GM18873 (cell line): ENCODE results near the gene WNT16.
"Not testable (repeated sequence)": the region's sequence is repeated elsewhere in the genome, so short reads cannot be mapped to it uniquely, and the experiment has no call there.

Experiments
- ATAC-seq: cut with Tn5 transposase; IDR thresholded peaks from one replicate; pipeline ENCODE4 v1.9.1; 2021; ENCODE audit warnings: mild to moderate bottlenecking, moderate library complexity, moderate number of reproducible peaks; ENCODE audit not compliant: unreplicated experiment, low FRiP score

The WNT16 gene, protein sequence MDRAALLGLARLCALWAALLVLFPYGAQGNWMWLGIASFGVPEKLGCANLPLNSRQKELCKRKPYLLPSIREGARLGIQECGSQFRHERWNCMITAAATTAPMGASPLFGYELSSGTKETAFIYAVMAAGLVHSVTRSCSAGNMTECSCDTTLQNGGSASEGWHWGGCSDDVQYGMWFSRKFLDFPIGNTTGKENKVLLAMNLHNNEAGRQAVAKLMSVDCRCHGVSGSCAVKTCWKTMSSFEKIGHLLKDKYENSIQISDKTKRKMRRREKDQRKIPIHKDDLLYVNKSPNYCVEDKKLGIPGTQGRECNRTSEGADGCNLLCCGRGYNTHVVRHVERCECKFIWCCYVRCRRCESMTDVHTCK

DNA sequence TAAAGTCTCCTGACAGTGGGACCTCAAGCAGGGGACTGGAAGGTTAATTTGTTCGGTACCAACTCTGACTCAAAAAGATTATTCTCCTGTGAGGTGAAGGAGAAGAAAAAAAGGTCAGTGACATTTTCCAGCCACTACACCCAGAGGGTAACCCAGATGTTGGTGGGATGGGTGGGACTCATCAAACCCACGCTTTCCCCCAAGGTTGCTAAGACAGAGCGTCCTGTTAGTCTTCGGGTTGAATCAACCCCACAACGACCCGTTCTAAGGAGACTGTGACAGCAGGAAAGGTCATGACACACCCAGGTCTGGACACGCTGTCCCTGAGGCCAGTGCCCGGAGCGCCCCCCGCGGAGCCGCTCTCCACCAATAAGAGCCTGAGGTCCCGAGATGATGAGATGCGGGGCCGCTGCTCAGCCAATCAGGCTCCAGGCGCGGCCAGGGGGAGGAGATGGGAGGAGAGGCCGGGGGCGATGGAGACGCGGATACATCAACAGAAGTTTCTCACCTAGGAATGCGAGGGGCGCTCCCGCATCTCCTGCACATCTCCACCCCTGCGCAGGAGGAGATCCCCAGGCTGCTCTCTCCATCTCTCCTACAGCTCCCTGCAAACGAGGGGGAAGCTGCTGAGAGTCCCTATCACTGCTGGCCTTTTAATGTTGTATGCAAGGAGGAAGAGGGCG lies at the start of gene WNT16:
Gene WNT16 (plus strand): TSS at position 493 of the 683 bp plus-strand sequence. CDS start 293 bp downstream, outside the sequence.
- no peak for ATAC-seq

DNA sequence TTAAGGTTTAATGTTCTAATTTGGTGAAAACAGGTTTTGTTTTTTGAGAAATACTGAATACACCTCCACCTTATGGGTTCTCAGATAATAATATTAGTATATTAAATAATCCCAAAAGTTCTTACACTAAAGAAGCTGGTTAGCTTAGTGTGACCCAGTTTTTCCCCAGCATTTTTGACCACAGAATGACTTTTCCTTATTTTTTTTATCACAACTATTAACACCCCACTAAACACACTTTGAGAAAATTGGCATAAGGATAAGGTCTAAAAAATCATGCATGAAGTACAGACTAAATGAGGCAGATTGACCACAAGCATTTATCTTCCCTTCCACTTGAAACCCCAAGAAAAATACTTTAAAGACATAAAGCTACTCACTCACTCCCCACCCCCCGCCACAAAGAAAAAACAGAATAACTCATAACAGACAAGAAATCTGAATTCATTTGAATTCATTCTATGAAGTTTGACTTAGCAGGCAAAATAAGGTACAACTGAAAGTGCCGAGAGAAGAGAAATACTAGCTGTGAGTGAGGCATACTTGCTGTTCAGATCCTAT lies 49.7 kb upstream of the WNT16 start:
- no peak for ATAC-seq

DNA sequence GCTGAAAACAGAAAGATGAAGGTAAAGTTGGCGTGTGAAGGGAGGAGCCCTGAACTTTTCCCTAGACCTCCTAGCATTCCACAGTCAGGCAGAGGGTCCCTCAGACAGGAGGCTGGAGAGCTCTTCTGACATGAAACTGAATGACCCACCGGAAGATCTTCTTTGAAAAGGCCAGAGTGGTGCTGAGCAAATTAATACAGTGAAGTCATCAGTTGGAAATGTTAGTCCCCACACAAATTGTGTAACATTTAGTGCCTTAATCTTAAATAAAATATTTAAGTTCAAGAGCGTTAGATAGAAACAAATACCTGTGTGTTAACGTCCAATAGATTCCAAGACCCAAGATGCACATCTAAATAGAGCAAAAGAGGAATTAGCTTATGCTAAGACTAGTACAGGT lies 49.0 kb upstream of the WNT16 start:
- no peak for ATAC-seq

DNA sequence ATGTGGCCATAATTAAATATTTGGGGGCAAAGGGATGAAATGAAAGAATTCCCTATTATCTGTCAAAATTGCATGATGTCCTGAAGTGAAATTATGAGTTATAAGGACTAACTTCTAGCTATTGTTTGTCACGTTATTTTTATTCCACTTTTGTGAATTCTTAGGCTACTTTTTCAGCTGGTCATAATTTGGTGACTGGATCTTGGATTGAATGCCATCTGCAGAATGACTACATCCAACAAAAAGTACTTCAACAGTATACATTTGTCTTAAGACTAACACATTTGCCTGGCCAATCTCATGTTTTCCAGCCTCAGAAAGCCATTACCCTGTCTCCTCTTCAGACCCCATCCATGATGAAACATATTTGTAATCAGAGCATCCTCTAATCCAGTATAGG lies 48.1 kb upstream of the WNT16 start:
- no peak for ATAC-seq

DNA sequence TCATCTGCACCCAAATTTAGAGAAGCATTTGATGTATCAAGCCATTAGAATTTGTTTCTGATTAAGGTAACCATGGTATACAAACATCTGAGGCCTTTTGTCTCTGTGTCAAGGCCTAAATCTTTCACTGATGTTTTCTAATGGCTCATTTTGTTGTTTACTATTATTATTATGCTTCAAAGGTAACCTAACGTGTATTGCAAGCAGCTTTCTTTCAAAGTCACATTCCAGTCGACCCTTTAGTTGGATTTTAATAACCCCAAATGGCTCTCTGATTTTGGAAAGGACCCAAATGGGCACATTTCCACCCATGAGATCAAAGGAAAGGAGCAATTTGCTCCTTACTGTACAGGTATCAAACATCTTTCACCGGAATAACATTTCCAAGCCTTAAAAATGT lies 46.7 kb upstream of the WNT16 start:
- no peak for ATAC-seq

DNA sequence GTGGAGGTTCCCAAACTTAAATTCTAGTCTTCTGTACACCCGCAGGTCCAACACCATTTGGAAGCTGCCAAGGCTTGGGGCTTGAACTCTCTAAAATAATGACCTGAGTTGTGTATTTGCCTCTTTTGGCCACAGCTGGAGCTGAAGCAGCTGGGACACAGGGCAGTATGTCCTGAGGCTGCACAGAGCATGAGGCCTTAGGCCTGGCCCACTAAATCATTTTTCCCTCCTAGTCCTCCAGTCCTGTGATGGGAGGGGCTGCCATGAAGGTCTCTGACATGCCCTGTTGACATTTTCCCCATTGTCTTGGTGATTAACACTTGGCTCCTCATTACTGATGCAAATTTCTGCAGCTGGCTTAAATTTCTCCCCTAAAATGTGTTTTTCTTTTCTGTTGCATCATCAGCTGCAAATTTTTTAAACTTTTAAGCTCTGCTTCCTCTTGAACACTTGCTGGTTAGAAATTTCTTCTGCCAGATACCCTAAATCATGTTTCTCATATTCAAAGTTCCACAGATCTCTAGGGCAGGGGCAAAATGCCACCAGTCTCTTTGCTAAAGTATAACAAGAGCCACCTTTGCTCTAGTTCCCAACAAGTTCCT lies 43.6 kb upstream of the WNT16 start:
- ATAC-seq = no peak

DNA sequence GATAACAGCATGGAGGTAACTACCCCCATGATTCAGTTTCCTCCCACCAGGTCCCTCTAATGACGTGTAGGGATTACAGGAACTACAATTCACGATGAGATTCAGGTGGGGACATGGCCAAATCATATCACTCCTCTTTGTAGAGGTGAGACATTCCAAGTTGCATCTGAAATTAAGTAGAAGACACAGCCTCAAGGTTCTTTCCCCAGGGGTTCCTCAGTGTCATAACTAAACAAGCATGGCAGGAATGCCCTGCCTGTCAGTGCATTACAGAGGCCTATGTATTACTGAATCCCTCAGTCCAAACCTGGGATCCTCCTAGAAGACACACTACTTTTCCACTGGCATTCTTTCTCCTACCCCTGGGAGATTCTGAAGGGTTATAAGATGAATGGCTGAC lies 42.6 kb upstream of the WNT16 start:
- ATAC-seq = no peak

DNA sequence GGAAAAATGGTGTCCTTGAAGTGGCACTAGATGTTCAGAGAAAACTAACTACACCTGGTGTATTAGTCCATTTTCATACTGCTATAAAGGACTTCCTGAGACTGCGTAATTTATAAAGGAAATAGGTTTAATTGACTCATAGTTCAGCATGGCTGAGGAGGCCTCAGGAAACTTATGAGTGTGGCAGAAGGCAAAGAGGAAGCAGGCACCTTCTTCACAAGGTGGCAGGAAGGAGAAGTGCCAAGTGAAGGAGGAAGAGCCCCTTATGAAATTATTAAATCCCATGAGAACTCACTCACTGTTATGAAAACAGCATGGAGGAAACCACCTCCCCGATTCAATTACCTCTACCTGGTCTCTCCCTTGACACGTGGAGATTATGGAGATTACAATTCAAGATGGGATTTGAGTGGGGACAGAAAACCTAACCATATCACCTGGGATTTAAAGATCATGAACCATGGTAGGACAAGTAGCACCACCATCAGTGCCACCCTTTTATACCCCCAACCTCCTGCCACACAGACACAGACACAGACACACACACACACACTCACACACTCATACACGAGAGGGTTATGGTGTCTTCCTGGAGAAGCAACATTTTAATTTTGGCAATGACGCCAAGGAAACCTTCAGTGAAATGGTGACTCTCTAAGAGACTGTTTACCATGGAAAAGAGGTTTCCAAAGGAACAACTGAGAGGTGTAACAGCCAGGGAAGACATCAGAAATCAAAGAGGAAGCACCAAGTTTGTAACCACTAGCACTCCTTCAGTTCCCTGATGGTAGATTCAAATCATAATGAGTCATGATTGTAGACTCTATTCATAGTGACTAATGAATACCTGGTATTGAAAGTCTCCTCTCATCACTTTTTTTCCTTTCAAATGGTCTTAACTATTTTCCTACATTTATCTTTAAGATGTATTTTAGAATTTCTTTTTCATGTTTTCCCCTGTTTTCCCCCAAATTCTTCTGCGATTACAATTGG lies 41.8 kb upstream of the WNT16 start:
- no peak for ATAC-seq

DNA sequence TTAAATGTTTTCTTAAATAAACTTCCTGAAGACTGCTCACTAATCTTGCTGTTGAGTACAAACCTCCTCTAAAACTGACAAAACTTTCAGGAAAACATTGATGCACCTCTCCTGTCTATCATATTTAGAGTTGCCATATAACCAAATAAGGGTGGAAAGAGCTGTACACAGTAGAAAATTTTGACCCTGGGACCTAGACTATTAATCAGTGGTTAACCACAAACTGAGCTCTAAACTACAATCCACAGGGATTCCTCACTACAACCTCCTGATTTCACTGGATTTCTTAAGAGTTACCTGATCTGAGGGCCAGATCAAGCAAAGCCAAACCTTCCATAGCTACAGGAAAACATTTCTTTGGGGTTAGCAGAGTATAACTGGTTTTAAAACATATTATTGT lies 39.9 kb upstream of the WNT16 start:
- no peak for ATAC-seq

DNA sequence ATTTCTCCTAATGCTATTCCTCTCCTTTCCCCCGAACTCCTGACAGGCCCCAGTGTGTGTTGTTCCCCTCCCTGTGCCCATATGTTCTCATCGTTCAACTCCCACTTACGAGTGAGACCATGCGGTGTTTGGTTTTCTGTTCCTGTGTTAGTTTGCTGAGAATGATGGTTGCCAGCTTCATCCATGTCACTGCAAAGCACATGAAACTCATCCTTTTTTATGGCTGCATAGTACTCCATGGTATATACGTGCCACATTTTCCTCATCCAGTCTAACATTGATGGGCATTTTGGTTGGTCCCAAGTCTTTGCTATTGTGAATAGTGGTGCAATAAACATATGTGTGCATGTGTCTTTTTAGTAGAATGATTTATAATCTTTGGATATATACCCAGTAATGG lies 38.9 kb upstream of the WNT16 start:
- ATAC-seq = not testable (repeated sequence)

DNA sequence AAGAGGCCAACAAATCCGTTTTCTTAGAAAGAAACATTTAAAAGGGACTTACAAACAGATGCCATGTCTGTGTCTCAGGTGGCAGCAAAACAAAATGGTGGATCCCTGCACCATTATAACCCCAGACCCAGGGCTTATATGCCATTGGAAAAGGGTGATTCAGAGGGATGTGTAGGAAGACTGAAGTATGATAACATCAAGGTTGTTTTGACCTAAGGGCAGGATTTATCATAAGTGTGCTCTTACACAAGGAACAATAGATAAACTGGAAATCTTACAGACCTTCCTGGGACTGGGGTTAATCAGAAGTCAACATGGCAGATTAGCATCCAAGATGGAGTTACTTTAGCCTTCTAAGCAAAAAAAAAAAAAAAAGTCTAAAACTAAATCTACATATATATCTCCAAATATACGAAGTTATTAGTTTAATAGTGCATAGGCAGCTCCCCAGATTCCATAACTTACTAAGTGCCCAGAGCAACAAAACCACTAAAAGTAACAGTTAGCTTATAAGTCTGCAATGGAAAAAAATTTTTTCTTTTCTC lies 34.3 kb upstream of the WNT16 start:
- no peak for ATAC-seq

DNA sequence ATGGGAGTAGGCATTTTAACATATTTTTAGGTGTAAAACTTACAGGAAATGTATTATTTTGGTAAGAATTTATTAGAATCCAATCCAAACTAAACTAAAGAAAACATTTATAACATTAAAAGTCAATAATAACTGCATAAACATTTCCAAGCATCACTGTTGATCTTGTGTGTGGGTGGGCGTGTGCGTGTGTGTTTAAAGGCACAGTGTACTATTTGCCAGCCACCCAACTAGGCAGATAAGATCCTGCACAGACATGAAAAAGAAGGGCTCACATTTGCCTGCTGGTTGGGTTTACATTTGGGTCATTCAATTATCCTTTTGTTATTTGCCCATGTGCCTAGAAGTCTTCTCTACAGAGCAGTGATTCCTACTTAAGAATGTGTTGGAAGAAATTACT lies 31.0 kb upstream of the WNT16 start:
- no peak for ATAC-seq

DNA sequence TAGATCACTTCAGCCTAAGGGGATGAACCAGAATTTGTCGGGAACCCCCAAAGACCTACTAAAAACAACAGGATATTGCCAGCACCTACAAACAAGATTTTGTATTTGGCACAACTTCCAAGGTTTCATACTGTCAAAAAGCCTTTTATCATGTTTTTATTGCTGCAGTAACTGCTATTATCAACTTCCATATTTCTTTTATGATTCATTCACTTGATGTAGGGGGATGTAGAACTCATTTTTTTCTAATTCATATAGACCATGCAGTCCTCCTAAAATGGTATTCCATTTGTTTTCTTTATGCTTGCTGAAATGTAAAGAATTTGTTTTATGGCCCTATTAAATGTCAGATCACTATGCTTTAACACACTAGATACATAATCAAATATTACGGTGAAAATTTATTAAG lies 30.0 kb upstream of the WNT16 start:
- ATAC-seq = no peak

DNA sequence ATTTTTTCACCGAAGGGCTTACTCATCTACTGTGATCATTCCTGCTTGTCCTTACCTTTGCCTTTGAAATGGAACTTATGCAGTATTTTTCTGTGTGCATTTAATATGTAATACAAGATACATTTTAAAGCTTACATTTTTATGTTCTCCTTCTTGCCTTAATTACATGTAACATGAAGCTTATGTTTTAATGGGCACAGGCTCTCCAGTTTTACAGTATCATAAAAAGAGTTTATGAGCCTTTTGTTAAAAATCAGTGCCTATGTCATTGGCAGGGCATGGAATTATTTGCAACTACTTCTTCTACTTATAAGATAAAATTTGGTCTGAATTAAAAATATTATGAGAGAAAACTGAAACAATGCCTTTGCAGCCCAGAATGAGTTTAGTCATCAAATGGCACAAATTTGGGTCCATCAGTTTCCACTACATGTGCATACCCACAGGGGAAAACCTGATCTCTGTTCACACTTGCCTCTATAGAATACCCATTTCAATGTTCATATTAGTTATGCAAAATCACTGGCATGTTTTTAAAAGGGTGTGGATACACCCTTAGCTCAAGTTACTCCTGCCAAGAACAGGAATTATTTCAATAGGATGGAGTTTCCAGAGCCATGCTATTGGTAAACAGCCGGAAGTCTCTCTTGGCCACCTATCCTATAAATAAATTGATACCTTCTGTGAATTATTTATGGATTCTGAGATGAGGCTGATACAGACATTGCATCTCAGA lies 27.9 kb upstream of the WNT16 start:
- no peak for ATAC-seq

DNA sequence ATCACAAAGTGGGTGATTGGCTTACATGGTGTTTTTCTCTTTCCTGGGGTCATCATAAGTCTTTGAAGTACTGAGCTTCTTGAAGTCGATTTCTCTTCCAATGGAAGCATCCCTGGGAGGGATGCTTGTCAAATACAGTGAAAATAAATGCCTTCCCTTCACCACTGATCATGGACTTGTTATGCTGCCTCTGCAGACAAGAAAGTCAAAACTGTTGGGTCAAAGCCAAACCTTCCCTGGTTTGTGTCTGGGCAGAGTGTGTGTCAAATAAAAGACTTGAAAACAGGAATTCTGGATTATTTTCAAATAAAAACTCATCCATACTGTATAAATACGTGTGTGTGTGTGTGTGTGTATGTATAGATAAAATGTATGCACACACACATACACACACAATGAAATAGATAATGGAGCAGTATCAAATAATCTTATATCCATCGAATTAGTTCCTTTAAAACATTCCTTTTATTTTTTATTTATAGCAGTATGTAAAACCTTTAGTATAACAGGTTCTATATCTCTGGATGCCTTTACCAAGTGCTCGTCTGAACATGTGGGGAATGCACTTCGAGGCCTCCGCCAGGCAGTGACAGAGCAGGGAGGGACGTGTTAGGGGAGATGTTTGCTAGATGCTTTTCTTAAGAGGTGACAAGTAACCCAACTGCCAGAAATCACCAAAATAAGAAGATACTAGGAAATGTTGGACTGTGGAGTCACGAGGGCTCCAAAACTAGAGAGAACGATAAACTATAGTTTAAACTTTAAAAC lies 27.2 kb upstream of the WNT16 start:
- no peak for ATAC-seq

DNA sequence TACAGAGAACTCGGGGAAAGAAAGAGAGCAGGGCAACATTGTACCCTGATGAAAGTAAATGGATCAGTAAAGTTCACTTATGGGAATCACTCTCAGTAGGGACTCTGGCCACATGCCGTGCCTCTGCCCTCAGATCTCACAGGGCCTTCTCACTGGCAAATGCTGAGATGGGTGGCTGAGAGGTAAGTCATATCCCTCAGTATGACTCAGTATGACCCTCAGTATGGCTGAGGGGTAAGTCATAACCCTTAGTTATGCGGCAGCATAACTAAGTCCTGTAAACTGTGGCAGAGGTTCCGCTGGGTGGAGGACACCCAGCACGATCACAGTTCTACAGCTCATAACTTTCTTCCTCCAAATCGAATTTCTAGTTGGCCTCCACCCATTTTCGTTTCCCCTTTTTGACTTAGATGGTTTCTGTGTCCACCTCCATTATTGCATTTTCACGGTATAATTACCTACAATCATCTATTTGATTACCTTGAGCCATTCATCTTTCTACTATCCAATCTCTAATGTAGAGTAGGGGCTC lies 26.5 kb upstream of the WNT16 start:
- ATAC-seq = peak; percentile 98

DNA sequence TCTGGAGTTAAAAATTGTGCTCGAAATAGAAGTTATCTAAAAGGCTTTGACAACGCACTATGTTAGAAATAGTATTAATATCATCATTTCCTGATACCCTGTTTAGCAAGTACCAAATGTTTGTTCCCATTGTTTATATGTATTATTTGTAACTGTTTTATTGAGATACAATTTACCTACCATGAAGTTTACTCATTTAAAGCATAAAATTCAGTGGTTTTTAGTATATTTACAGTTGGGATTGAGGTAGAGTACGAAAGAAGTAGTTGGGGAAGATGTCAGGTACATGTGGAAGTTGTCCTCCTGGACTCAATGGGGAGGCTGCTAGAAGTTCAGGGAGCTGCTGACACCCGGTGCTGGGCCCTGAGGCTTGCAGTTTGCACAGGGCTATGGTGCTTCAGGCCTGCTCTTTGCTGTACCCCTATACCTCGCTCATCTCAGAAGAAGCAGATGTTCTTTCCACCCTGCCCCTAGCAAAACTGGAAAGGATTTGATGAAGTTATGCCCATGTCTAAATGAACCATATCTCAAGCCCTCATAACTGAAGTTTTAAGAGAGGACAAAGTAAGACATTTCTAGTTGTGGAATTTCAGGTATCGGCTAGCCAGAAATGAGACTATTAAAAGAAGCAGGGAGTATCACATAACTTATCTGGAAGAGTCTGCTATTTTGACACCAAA lies 25.2 kb upstream of the WNT16 start:
- ATAC-seq = no peak
